ENCODE measurements around the gene SRGAP1. TPM values are rescaled to one million over a fixed set of nuclear protein-coding genes. Genes with fewer than 3 reads are reported as not detected.
"Not testable (repeated sequence)": the region's sequence is repeated elsewhere in the genome, so short reads cannot be mapped to it uniquely, and the experiment has no call there.

Gene SRGAP1
- total RNA-seq, 1 donor from 2014 or later = 15.8 TPM

DNA sequence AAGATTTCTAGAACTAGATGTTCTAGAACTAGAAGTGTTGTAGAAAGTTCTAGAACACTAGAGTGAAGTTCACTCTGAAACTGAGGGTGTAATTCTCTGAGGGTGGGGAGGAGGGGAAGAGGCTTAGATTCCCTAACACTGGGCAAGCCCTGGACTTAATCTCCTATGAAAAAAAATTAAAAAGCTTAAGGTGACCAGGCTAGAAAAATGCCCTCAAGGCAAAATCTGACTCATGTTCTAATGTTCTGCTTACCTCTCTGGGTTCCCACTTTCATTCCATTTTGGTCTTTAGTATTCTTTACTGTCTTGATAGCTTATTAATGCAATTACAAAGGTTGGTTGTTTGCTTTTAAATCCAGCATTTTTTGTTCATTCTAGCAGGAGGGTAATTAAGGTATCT lies 276.1 kb downstream of the SRGAP1 start:
- no peak for DNase-seq (ENCODE audit: low spot score)

DNA sequence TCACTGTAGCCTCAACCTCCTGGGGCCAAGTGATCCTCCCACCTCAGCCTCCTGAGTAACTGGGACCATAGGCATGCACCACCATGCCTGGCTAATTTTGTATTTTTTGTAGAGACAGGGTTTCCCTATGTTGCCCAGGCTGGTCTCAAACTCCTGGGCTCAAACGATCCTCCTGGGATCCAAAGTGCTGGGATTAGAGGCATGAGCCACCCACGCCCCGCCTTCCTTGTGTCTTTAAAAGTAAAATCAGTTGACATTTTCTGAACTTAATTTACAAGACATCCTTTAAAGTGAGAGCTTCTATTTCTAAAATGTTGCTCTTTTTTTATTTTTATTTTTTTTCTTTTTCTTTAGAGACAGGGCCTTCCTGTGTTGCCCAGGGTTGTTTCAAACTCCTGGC lies 276.6 kb downstream of the SRGAP1 start:
- not testable (repeated sequence) for DNase-seq (ENCODE audit: low spot score)

DNA sequence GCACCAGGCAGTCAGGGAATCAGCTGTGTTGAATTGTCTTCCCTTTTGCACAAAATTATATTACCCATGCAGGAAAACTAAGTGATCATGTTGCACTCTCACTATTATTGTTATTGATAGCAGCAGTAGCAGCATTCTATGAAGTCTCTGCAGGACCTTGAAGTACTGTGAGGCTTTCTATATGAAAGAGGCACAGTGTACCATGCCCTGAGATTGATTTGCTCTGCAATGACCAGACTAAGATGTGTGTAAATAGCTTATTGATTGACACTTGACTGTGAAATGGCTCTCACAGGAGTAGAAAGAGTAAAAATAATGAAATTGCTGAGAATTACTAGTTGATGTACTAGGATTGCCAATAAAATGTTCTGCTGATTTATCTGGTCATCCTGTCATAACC lies 277.7 kb downstream of the SRGAP1 start:
- no peak for DNase-seq (ENCODE audit: low spot score)

DNA sequence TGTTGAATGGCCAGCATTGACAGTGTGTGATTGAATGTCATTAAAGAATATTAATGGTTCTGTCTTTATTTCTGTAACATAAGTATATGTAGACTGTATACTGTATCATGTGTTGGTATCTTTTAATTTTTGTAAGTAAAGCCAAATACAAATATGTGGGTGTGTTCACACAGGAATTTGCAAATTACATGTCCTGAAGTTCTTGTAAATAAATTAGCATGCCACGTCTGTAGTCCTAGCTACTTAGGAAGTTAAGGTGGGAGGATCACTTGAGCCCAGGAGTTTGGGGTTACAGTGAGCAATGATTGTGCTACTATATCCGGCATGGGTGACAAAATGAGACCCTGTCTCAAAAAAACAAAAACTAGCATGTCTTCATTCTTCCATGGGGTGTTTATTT lies 278.5 kb downstream of the SRGAP1 start:
- no peak for DNase-seq (ENCODE audit: low spot score)

DNA sequence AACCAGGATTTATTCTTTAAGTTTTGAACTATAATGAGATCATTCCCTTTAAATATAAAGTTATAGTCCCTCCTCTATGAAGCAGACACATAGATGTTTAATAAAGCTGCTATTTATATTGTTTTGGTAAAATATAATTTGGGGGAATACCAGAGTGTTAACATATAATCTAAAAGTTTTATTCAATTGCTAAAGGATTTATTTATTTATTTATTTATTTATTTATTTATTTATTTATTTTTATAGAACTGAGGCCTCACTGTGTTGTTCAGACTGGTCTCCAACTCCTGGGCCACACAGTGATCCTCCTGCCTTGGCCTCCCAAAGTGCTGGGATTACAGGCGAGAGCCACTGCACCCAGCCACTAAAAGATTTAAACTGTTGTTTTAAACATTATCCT lies 278.9 kb downstream of the SRGAP1 start:
- no peak for DNase-seq (ENCODE audit: low spot score)

DNA sequence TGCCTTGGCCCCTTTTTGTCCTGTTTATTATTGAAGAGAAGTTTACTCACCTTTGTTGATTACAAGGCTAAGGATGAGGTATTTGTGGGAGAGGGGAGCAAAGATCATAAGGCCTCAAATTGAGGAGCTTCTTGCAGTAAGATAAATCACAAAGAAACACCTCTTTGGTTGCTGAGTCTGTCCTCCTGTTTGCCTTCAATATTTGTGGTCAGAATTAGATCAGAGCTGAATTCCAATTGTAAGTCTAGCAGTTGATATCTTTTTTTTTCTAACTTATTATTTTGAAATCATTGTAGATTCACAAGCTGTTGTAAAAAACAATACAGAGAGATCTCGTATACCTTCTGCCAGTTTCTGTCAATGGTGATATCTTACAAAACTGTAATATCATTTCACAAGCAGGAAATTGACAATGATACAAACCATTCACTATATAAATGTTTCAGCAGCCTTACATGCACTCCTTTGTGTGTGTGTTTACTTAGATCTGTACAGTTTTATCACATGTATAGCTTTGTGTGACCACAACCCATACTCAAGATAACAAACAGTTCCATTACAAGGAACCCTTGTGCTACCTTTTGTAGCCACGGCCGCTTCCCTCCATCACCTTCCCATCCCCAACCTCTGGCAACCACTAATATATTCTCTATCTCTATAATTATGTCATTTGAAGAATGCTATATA lies 280.2 kb downstream of the SRGAP1 start:
- DNase-seq (ENCODE audit: low spot score) = no peak

DNA sequence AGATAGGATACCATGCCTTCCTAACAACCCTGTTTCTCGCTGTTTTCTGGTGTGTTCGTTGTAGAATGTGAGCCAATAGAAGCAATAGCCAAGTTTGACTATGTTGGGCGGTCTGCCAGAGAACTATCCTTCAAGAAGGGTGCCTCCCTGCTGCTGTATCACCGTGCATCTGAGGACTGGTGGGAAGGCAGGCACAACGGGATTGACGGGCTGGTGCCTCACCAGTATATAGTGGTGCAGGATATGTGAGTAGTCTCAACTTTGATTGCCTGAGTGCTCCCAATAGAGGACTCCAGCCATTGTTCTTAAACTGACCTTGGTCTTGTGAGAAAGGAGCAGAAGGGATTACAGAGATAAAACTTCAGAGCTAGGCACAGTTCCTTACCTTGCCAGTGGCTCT lies 281.4 kb downstream of the SRGAP1 start:
- DNase-seq (ENCODE audit: low spot score) = no peak

DNA sequence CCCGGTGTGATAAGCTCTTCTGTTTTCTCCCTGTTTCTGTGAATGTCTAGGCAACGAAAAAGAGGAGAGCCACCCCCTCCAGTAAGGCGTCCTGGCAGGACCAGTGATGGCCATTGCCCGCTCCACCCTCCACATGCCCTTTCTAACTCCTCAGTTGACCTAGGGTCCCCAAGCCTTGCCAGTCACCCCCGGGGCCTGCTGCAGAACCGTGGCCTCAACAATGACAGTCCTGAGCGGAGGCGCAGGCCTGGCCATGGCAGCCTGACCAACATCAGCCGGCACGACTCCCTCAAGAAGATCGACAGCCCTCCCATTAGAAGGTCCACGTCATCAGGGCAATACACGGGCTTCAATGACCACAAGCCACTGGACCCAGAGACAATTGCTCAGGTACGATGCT lies 283.3 kb downstream of the SRGAP1 start:
- no peak for DNase-seq (ENCODE audit: low spot score)

DNA sequence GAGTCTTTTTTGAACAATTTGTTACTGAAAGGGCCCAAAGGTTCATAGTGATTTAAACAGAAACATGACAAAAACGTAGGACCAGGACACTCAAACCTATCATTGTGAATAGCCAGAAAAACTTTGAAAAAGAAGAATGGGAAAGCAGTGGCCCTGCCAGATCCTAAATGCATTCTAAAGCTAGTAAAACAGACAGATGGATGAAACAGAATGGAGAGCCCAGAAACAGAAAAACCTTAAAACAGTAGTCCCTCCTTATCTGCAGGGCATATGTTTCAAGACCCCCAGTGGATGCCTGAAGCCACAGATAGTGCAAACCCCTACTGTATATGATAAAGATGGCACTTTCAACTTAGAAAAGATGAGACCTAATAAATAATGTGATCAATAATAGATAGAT lies 283.9 kb downstream of the SRGAP1 start:
- no peak for DNase-seq (ENCODE audit: low spot score)

DNA sequence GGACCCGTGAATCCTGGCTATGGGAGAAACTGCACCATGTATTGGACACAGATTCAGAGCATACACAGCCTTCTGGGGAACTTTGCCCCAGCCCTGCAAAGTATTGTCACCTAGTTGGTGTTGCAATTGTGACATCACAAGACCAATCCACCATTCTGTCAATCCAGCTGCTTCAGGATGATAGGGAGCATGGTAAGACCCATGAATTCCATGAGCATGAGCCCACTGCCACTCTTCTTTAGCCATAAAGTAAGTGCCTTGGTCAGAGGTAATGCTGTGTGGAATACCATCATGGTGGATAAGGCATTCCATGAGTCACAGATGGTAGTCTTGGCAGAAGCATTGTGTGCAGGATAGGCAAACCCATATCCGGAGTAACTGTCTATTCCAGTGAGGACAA lies 286.0 kb downstream of the SRGAP1 start:
- not testable (repeated sequence) for DNase-seq (ENCODE audit: low spot score)

DNA sequence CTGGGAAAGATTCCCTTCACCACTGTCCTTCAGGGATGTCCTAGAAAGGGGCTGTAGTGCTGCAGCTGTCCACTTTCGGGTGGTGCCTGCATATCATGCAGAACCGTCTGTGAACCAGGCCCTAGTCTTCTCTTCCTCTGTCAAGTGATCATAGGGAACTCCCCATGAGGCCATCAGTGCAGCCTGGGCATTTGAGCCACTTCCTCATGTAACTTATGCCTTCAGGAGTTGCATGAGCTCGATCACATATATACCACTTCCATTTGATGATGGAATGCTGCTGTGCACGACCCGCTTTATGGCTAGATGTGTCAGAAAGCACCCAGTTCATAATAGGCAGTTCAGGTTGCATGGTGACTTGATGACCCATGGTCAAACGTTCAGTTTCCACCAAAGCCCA lies 287.0 kb downstream of the SRGAP1 start:
- DNase-seq (ENCODE audit: low spot score) = not testable (repeated sequence)

DNA sequence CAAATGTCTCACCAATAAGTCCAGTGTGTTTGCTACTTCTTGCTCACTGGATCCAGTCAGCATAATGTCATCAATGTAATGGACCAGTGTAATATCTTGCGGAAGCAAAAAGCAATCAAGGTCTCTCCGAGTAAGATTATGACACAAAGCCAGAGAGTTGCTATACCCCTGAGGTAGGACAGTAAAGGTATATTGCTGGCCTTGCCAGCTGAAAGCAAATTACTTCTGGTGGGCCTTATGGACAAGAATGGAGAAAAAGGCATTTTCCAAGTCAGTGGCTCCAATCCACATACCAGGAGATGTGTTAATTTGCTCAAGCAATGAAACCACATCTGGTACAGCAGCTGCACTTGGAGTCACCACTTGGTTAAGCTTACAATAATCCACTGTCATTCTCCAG lies 288.2 kb downstream of the SRGAP1 start:
- DNase-seq (ENCODE audit: low spot score) = not testable (repeated sequence)

DNA sequence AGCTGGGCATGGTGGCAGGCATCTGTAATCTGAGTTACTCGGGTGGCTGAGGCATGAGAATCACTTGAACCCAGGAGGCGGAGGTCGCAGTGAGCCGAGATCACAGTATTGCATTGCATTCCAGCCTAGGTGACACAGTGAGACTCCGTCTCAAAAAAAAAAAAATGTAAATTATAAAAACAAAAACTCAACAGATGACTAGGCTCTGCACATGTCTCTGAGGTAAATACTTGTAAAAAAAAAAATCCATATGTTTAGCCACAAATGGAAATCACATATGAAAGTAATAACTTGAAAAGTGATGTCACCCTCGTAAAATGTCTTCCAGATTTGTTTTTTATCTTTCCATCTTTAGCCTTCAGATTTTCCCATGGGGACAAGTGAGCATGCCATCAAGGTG lies 292.6 kb downstream of the SRGAP1 start:
- no peak for DNase-seq (ENCODE audit: low spot score)

DNA sequence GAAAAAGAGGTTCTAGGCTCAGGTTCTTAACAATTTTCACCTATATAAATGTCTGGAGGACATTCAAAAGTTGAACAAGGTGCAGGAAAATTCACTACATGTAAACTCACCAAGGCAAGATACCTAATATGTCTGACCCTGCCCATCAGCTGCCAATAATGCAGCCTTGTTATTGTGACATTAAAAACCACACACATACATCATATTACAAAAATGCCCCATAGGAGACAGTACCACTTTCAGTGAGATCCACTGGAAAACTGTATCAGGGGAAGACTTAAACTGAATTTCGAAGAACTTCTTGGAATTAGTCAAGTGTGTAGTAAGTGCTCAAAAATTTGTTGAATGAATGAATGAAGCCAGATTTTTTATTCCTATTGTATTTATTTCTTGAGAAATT lies 294.5 kb downstream of the SRGAP1 start:
- DNase-seq (ENCODE audit: low spot score) = no peak

DNA sequence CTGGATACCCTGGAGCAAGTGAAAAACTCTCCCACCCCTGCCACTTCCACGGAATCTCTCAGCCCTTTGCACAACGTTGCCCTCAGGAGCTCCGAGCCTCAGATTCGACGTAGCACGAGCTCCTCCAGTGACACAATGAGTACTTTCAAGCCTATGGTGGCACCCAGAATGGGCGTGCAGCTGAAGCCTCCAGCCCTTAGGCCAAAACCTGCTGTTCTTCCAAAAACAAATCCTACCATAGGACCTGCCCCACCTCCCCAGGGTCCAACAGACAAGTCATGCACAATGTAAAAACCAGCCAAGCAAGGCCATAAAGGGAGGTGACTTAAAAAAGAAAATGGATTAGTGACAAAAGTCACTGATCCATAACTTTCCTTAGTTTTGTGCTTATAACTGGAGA lies 297.9 kb downstream of the SRGAP1 start:
- DNase-seq (ENCODE audit: low spot score) = no peak

DNA sequence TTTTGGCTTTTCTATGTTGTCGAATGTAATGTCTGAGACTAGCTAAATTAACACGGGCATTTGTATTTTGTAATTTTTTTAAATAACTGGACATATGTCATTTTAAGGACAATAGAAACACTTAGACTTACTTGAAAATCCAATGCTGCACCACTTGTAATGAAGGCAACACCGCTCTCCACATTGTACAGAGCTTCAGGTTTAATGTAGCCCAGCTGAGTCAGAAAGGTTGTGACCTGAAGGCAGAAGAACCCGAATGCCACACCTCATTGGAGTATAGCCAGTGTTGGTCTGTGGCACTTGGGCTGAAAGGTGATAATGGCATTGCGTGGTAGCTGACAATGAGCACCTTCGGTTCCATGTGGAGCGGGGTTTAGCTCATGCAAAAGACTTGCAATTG lies 298.3 kb downstream of the SRGAP1 start:
- DNase-seq (ENCODE audit: low spot score) = no peak

DNA sequence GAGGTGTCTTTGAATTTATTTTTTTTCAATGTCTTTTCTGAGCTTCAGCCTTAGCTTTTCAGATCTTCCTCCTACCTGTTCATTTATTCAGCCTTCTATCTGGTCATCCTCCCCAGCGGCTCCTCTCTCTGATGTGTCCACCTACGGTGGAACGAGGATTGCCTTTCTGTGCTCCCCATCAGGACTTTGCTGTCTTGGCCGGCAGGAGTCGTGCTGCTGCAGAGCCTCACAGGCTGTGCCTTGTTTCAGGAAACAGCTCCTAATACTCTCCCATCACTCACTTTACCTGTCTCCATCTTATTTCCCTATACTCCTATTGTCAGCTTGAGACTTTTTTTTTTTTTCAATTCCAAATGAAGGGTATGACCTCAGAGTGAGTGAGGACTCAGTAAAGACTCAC lies 300.7 kb downstream of the SRGAP1 start:
- DNase-seq (ENCODE audit: low spot score) = no peak

DNA sequence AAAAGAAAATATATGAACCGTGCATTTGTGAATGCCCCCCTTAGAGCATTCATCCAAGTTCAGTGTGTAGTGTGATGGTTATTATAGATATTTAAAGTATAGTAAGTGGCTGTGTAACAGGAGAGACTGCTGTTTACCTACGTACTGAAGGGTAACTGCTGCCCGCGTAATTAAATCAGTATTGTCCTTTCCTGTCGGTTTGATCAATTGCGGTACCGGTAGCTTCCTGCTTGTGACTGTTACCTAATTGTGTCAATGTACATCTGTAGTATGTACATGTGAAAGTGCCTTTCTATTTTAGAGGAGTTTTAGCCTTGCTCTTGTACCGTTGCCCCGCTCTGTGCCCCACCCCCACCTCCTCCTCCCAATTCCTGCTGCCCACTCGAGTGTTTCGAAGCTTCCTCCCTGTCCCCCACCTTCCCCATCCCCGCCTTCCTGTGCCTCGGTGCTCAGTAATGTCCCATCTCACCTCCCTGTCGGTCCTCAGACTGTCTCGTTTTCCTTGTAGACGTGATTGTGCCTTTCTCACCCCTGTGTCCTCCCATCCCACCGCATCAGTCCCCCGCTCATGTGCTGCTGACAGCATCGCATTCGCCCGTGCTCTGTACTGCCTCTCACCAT lies 302.6 kb downstream of the SRGAP1 start:
- DNase-seq (ENCODE audit: low spot score) = no peak

DNA sequence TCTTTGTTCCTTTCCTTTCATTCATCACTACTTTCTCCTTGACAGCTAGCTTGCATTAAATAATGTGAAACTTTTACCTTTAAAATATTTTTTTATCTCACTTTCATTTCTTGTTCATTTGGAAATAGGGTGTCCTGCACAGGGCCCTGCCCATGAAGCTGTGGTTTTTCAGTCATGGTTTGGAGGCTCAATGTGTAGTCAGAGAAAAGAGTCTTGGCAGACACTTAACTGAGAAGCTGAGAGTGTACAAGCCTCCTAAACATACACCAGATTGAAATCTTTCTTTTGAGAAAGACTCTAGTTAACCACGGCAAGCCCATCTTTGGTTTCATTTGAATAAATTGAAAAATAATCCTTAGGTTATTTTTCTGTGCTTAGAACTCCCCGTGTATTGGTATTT lies 303.4 kb downstream of the SRGAP1 start:
- no peak for DNase-seq (ENCODE audit: low spot score)

DNA sequence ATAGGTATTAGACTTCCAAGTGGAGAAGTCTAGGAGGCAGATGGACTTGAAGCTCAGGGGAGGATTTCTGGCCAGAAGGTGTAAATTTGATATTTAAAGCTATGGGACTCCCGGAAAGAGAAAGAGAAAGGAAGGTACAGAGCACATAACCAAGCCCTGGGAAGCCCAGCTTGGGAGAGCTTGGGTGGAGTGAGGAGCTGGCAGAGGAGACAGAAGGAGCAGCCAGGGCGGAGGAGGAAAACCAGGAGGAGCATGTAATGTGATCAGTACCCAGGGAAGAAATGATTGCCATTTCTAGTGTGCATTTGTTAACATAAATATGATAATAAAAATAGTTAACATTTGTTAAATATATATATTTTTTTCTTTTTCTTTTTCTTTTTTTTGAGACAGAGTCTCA lies 310.2 kb downstream of the SRGAP1 start:
- no peak for DNase-seq (ENCODE audit: low spot score)

DNA sequence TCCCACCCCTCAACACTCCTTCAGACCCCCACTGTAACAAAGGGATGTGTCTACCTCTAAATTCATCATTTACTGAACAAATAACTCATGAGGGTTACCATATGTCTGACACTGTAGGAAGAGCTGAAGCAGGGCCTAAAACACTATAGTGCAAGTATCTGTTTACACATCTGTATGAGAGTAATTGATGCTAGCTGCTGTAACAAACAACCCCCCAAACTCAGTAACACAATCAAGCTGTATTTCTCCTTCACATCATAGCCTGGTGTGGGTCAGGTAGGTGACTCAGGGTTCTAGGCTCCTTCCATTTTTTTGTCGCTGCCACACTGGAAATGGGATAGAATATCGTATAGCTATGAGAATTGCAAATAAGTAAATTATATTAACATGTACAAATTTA lies 312.6 kb downstream of the SRGAP1 start:
- DNase-seq (ENCODE audit: low spot score) = no peak

DNA sequence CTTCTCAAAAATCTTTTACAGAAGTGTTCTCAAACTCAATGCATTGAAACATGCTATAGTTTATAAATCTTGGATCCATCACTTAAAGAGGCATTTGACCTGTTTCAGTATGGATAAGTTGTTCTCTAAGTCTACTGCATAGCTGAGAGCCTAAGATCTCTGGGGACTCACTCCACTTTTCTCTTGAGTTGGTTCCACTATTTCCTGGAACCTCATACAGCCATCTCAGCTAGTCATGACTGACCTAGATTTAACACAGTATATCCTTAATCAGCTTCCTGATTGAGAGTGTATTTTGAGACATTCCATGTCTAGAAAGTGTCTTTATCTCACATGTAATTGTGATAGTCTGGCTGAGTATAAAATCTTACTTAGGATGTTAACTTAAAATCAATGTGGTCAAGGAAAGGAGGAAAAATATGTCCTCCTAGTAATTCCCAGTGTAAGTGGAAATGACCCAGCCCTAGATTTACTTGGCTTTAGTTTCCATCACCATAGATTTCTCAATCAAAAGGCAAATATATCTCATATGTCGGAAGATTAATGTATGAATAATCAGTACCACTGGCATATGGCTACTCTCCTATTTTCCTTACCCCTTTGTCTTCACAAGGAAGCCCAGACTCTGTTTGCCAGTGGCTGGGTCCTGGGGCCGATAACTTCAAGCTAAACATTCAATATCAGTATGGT lies 315.7 kb downstream of the SRGAP1 start:
- no peak for DNase-seq (ENCODE audit: low spot score)

DNA sequence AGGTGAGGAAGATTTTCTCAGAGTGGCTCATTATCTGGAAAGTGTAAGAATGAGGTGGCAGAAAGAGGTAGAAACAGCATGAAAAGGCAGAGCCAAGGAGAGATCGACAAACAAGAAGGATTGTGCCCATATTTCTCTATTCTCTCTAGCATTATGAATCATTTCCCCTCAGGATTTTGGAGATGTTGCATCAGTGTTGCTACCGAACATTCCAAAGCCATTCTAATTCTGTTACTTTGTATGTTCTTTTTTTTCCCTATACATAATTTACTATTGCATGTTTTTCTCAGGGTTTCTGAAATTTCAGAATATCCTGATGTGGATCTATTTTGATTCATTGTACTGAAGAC lies 316.2 kb downstream of the SRGAP1 start:
- no peak for DNase-seq (ENCODE audit: low spot score)

Data from ureter (tissue), 1 donor.